Activated T-helper 17 cell treated with anti-CD3 and anti-CD28 coated beads, Interleukin-2, amount 50 U/mL, for 72 hours (primary cell): Measurements from ENCODE around the gene SLC6A13. TPM values are rescaled to one million over a fixed set of nuclear protein-coding genes. Genes with fewer than 3 reads are reported as not detected.
"Not testable (repeated sequence)": the region's sequence is repeated elsewhere in the genome, so short reads cannot be mapped to it uniquely, and the experiment has no call there.

Experiments
- ATAC-seq: fragments of 150-1000 bp; cut with Tn5 transposase; replicated peaks from 2 replicates; pipeline ENCODE4 v1.10.0; 2021; ENCODE audit warnings: mild to moderate bottlenecking, moderate library complexity
- H3K27ac Mint-ChIP-seq: one replicate; pipeline ENCODE4 v1.8.0; 2022; ENCODE audit warnings: mixed read lengths
- H3K27me3 Mint-ChIP-seq: one replicate; pipeline ENCODE4 v1.8.0; 2022; ENCODE audit warnings: mixed read lengths
- H3K36me3 Mint-ChIP-seq: one replicate; pipeline ENCODE4 v1.8.0; 2022; ENCODE audit warnings: low read depth, mild to moderate bottlenecking, mixed read lengths
- H3K4me1 Mint-ChIP-seq: one replicate; pipeline ENCODE4 v1.8.0; 2022; ENCODE audit warnings: mixed read lengths
- H3K4me3 Mint-ChIP-seq: one replicate; pipeline ENCODE4 v1.8.0; 2022; ENCODE audit warnings: mild to moderate bottlenecking, mixed read lengths
- H3K9me3 Mint-ChIP-seq: one replicate; pipeline ENCODE4 v1.8.0; 2022; ENCODE audit warnings: mixed read lengths
- total RNA-seq, 2 donors: library from RNA; stranded (reverse); gene quantifications; one replicate each; pipeline ENCODE4 v1.2.3, GENCODE V29; 2022

The SLC6A13 gene
- under 1 TPM in 1 of 2 donors, not detected in 1; 0.32 TPM for total RNA-seq

DNA sequence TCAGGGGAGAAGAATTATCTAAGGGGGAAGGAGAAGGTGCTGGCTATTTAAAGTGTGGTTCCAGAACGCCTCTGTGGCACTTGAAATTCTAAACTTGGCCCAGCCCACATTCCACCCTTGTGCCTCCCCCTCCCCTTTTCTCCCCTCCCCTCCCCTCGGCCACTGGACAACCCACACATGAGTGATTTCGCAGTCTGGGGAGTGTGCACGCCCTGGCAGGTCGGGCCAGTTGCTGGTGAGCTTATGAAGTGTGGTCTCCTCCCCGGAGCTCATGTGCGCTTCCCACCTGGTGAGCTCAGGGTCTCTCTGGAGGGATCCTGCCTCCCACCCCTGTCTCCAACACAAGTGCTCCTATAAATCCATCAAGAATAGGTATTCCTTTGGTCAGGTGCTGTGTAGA, at the start of gene SLC6A13:
Gene SLC6A13, minus strand, starts transcription at position 20 of the 400 bp plus-strand sequence. CDS start 2,784 bp downstream, outside the sequence.
- ATAC-seq, result no peak
- Mint-ChIP-seq H3K4me1 (no peaks in the 10 kb centered on the region), H3K36me3 (no peaks in the 10 kb centered on the region), H3K27me3 (peaks cover 18% of the 10 kb centered on the region), H3K27ac (no peak within 1 kb of the TSS), H3K9me3 (no peaks in the 10 kb centered on the region), H3K4me3 (no peak within 1 kb of the TSS)

DNA sequence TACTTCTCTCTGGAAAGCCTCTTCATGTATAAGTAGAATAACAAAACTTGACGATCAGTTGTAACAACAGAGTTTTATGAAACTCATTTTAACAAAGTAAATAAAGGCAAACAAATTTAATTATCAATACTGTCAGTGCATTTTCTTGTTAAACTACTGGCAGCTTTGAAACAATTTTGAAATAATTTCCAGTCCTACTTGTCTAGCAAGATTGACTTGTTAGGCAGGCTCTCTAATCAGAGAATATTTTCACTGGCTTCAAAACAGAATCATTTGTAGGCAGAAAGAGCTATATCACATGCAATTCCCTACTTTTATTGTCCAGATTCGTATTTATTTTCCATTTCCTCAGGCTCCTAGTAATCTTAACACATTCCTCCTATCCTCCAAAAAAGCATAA, 45.9 kb upstream of the SLC6A13 start:
- ATAC-seq, result no peak
- no peaks in the 10 kb centered on the region for H3K27me3 Mint-ChIP-seq
- no peaks in the 10 kb centered on the region for H3K9me3 Mint-ChIP-seq
- H3K4me3 Mint-ChIP-seq, result no peak overlapping the region
- peaks cover 5% of the 10 kb centered on the region for H3K4me1 Mint-ChIP-seq
- H3K36me3 Mint-ChIP-seq, result peaks cover 99% of the 10 kb centered on the region
- no peak overlapping the region for H3K27ac Mint-ChIP-seq

- Mint-ChIP-seq H3K9me3 (no peaks in the 10 kb centered on the region), H3K36me3 (peaks cover 100% of the 10 kb centered on the region), H3K27me3 (no peaks in the 10 kb centered on the region), H3K4me3 (no peak overlapping the region), H3K4me1 (peaks cover 14% of the 10 kb centered on the region), H3K27ac (no peak overlapping the region)
- no peak for ATAC-seq
These were observed 44.8 kb upstream of the SLC6A13 start for GRCh38 chr12:307406-307805.

- H3K27ac Mint-ChIP-seq, result no peak overlapping the region
- peaks cover 3% of the 10 kb centered on the region for H3K9me3 Mint-ChIP-seq
- ATAC-seq, result no peak
- peaks cover 100% of the 10 kb centered on the region for H3K36me3 Mint-ChIP-seq
- H3K27me3 Mint-ChIP-seq, result no peaks in the 10 kb centered on the region
- peaks cover 40% of the 10 kb centered on the region for H3K4me1 Mint-ChIP-seq
- no peak overlapping the region for H3K4me3 Mint-ChIP-seq
These were observed 42.2 kb upstream of the SLC6A13 start for GRCh38 chr12:304805-305204.

GRCh38 chr12:302766-303165, 40.1 kb upstream of the SLC6A13 start:
- ATAC-seq, H3K9me3 Mint-ChIP-seq, H3K27me3 Mint-ChIP-seq: not testable (repeated sequence)
- peaks cover 54% of the 10 kb centered on the region for H3K4me1 Mint-ChIP-seq
- H3K27ac Mint-ChIP-seq, result peak overlapping the region; percentile 18
- peak overlapping the region; percentile 42 for H3K4me3 Mint-ChIP-seq
- H3K36me3 Mint-ChIP-seq, result peaks cover 100% of the 10 kb centered on the region

DNA sequence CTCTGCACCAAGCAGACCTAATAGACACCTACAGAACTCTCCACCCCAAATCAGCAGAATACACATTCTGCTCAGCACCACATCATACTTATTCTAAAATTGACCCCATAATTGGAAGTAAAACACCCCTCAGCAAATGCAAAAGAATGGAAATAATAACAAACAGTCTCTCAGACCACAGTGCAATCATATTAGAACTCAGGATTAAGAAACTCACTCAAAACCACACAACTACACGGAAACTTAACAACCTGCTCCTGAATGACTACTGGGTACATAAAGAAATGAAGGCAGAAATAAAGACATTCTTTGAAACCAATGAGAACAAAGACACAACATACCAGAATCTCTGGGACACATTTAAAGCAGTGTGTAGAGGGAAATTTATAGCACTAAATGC, 37.5 kb upstream of the SLC6A13 start:
- Mint-ChIP-seq H3K4me1 (peaks cover 54% of the 10 kb centered on the region), H3K36me3 (peaks cover 100% of the 10 kb centered on the region), H3K4me3 (peak overlapping the region; percentile 47), H3K27ac (peak overlapping the region; percentile 83)
- H3K9me3 Mint-ChIP-seq, ATAC-seq, H3K27me3 Mint-ChIP-seq: not testable (repeated sequence)

- H3K36me3 Mint-ChIP-seq, result peaks cover 100% of the 10 kb centered on the region
- H3K9me3 Mint-ChIP-seq, ATAC-seq, H3K27me3 Mint-ChIP-seq, H3K4me3 Mint-ChIP-seq: not testable (repeated sequence)
- peak overlapping the region; percentile 83 for H3K27ac Mint-ChIP-seq
- H3K4me1 Mint-ChIP-seq, result peaks cover 55% of the 10 kb centered on the region
These were observed 36.9 kb upstream of the SLC6A13 start for GRCh38 chr12:299511-299910.

DNA sequence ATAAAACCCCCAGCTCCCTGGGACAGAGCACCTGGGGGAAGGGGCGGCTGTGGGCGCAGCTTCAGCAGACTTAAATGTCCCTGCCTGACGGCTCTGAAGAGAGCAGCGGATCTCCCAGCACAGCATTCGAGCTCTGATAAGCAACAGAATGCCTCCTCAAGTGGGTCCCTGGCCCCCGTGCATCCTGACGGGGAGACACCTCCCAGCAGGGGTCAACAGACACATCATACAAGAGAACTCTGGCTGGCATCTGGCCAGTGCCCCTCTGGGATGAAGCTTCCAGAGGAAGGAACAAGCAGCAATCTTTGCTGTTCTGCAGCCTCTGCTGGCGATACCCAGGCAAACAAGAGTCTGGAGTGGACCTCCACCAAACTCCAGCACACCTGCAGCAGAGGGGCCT, 35.4 kb upstream of the SLC6A13 start:
- H3K27ac Mint-ChIP-seq, ATAC-seq, H3K9me3 Mint-ChIP-seq, H3K27me3 Mint-ChIP-seq, H3K4me3 Mint-ChIP-seq: not testable (repeated sequence)
- Mint-ChIP-seq H3K36me3 (peaks cover 100% of the 10 kb centered on the region), H3K4me1 (peaks cover 54% of the 10 kb centered on the region)

- no peak for ATAC-seq
- H3K36me3 Mint-ChIP-seq, result peaks cover 99% of the 10 kb centered on the region
- H3K27ac Mint-ChIP-seq, result peak overlapping the region; percentile 45
- H3K4me1 Mint-ChIP-seq, result peaks cover 31% of the 10 kb centered on the region
- H3K9me3 Mint-ChIP-seq, result no peaks in the 10 kb centered on the region
- H3K27me3 Mint-ChIP-seq, result no peaks in the 10 kb centered on the region
- no peak overlapping the region for H3K4me3 Mint-ChIP-seq
These were observed 32.5 kb upstream of the SLC6A13 start for GRCh38 chr12:295132-295531.

GRCh38 chr12:293199-293598, 30.6 kb upstream of the SLC6A13 start:
- Mint-ChIP-seq H3K27me3 (no peaks in the 10 kb centered on the region), H3K4me1 (peaks cover 14% of the 10 kb centered on the region), H3K9me3 (no peaks in the 10 kb centered on the region), H3K27ac (no peak overlapping the region), H3K4me3 (no peak overlapping the region), H3K36me3 (peaks cover 89% of the 10 kb centered on the region)
- no peak for ATAC-seq

DNA sequence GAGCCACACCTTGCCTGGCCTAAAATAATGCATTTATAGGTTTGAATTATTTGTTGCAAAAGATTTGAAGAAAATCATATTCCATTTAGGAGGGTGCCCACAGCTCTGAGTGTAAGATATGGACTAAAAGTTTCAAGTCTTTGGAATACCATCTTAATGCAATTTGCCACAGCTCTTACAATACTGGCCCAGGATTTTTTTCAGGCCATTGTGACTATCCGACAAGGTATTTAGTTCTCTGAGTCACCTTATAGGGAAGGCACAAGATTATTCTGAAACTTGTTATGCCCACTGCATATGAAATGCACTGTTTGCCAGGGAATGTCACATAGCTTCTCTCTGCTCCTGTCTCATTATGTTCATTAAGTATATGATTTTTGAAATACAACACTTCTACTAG, 29.6 kb upstream of the SLC6A13 start:
- no peak for ATAC-seq
- no peak overlapping the region for H3K27ac Mint-ChIP-seq
- peaks cover 23% of the 10 kb centered on the region for H3K4me1 Mint-ChIP-seq

DNA sequence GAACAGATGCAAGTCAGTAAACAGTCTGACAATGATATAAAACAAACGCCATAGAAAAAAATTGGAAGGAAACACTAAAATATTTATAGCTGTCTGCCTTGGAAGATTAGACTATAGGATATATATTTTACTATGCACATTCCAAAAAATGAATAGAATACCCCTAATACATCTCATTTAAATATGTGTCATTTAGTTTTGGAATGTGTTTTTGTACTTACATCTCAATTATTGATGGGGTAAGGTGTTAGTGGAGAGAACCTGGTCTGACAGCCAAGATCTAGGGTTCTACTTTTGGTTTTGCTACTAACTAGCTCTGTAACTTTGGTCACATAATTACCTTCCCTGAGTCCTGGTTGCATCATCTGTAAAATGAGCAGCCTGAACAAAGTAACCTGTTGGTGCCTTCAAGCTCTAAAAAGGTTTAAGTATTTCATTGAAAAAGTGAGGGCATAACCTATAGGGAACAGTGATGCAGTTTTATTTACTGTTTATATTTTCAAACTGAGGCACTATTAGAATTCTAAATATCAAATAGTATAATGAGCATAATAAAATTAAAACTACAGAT, 28.6 kb upstream of the SLC6A13 start:
- Mint-ChIP-seq H3K4me1 (peaks cover 33% of the 10 kb centered on the region), H3K4me3 (no peak overlapping the region), H3K9me3 (no peaks in the 10 kb centered on the region), H3K36me3 (peaks cover 89% of the 10 kb centered on the region), H3K27ac (no peak overlapping the region), H3K27me3 (no peaks in the 10 kb centered on the region)
- ATAC-seq, result no peak

More for the DNA sequence above, 29.6 kb upstream of the SLC6A13 start:
- H3K4me3 Mint-ChIP-seq, result no peak overlapping the region
- no peaks in the 10 kb centered on the region for H3K9me3 Mint-ChIP-seq
- no peaks in the 10 kb centered on the region for H3K27me3 Mint-ChIP-seq
- peaks cover 89% of the 10 kb centered on the region for H3K36me3 Mint-ChIP-seq

DNA sequence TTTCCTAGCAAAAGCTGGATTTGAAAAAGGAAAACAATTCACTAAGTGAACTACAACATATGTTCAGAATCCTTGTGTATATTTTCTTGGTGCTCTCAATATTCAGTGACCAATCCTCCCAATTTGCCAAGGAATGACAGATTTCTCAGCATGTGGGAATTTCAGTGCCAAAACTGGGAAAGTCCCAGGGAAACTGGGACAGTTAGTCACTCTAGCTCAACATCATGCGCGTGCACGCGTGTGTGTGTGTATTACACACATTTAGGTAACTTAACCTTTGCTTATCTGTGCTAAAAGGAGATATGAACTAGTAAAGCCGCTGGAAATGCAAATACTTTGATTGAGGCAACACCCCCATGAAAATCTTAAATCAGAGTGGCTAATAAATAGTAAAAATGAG, 26.1 kb upstream of the SLC6A13 start:
- Mint-ChIP-seq H3K4me3 (no peak overlapping the region), H3K36me3 (peaks cover 89% of the 10 kb centered on the region), H3K27me3 (no peaks in the 10 kb centered on the region), H3K9me3 (no peaks in the 10 kb centered on the region), H3K4me1 (peaks cover 40% of the 10 kb centered on the region), H3K27ac (peak overlapping the region; percentile 98)
- no peak for ATAC-seq

GRCh38 chr12:286531-287300, 24.1 kb upstream of the SLC6A13 start:
- no peaks in the 10 kb centered on the region for H3K9me3 Mint-ChIP-seq
- peak overlapping the region; percentile 98 for H3K27ac Mint-ChIP-seq
- peak; percentile 90 for ATAC-seq
- peak overlapping the region; percentile 70 for H3K4me3 Mint-ChIP-seq
- H3K4me1 Mint-ChIP-seq, result peaks cover 34% of the 10 kb centered on the region
- no peaks in the 10 kb centered on the region for H3K27me3 Mint-ChIP-seq
- peaks cover 88% of the 10 kb centered on the region for H3K36me3 Mint-ChIP-seq

DNA sequence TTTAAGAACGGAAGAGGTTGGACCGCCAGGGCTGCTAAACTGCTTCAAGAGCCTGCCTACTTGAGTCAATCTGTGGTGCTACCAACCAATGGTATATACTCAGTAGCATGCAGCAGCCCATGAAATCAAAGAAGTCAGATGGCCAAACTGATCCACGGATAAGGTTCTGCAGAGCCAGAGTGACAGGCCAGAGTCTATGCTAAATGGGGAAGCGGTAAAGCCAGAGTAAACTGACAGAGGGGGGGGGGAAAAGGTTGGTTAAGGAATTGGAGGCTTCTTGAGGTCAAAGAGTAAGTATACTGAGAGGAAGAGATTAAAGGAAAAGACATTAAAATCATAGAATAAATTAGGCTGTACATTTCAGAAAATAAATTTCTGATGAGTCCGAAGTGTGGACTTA, 15.4 kb upstream of the SLC6A13 start:
- Mint-ChIP-seq H3K4me1 (peaks cover 15% of the 10 kb centered on the region), H3K9me3 (peaks cover 3% of the 10 kb centered on the region), H3K4me3 (no peak overlapping the region), H3K27me3 (no peaks in the 10 kb centered on the region), H3K27ac (no peak overlapping the region), H3K36me3 (peaks cover 30% of the 10 kb centered on the region)
- ATAC-seq, result no peak
